Measurements from ENCODE around the gene POU3F1.

The POU3F1 gene

DNA sequence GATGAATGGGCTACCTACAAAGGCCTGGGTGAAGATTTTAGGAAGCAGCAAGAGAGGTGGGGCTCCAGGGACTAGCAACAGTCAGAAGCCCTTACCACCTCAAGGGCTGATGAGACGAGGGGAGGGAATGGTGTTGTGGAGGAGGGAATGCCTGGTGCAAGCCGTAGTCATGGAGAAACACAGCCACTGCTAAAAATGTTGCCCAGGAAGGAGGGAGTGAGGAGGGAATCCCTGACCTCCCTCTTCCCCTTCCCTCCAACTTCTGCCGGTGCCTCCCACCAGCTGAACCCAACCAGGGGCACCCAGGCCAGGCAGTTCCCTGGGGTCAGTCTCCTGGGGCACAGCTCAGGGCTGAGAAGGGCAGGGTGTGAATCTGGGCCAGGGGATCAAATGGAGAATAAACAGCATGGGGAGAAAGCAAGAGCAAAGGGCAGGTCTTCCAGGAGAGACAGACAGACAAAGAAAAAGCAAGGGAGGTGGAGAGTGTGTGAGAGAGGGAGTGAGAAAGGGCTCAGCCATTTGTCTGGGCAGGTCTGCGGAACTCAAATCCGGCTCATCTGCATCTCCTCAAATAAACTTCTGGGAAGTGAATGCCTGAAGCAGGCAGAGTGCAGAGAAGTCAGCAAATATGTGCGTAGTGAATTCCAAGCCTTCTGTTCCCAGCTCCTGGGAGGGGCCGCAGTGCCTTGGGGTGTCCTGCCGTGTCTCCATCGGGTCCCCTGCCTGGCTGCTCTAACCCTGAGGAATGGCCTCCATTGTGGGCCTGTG lies 27.1 kb upstream of the POU3F1 start:
- DNase-seq: no peak

DNA sequence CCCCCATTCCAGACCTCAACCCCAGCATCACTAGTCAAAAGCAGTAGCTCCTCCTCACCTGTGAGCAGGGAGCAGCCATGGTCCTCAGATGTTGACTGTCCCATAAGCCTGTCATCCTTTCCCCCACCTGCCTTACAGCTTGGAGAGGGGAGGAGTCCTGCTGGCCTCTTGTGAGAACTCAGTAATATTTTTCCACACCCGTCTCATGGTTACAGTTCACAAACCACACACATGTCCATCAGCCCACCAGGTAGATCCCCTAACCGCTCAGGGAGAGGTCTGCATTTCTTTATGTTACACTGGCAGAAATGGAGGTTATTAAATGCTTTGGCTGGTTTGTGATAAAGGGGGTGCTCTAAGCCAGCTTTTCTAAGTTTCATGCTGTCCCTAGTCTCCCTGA lies 26.3 kb upstream of the POU3F1 start:
- DNase-seq: no peak

DNA sequence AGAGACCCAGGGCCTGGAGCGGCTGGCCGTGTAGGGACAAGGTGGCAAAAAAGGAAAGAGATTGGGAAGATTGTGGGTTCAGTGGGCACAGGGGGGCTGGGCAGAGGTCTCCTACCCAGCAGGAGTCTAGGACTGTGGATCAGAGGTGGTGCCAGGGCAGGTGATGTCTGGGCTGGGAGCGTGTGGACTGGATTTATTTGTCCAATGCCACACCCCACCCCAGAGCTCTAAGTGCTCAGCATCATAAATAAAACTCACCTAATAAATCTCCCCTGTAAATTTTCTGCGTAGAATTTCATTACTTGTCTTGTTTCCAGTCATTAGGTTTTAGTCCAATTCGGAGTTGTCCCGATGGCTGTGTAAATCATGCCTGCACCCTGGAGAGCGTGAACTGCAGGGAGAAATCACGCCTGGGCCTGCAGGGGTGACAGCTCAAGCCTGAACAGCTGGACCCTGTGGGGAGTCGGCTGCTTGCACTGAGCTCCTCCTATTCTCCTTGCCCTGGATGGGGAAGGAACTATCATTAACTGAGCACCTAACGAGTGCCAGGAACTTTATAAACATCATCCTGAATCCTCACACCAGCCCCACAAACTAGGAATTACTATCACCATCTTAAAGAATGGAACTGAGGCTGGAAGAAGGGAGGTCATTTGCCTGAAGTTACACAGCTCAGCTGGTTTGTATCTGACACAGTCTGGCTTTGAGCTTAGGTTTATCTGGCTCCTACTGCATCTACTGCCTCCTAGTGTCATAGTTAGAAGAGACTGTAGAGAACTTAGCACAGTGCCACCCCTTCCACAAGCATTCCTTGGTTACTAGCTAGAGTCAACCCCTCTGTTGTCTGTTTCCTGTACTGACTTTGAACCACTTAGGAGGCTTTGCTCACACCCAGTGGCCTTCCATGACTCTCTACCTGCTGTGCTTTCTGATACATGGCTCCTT lies 25.0 kb upstream of the POU3F1 start:
- no peak for DNase-seq

DNA sequence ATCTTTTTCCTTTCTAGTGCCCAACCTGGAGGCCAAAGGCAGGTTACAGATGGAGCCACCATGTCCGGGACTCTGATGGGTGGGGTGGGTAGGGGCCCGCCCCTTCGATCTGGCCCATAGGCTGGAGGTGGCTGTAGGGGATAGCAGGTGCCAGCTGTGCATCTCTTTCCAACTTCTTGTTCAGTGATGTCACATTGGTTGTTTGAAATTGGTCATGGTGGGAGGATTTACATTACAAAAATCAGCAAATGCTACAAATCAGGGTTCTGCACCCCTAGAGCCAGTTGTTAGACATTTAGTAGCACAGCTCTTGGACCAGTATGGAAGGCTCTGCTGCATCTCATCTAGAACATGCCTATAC lies 22.4 kb upstream of the POU3F1 start:
- DNase-seq: no peak

DNA sequence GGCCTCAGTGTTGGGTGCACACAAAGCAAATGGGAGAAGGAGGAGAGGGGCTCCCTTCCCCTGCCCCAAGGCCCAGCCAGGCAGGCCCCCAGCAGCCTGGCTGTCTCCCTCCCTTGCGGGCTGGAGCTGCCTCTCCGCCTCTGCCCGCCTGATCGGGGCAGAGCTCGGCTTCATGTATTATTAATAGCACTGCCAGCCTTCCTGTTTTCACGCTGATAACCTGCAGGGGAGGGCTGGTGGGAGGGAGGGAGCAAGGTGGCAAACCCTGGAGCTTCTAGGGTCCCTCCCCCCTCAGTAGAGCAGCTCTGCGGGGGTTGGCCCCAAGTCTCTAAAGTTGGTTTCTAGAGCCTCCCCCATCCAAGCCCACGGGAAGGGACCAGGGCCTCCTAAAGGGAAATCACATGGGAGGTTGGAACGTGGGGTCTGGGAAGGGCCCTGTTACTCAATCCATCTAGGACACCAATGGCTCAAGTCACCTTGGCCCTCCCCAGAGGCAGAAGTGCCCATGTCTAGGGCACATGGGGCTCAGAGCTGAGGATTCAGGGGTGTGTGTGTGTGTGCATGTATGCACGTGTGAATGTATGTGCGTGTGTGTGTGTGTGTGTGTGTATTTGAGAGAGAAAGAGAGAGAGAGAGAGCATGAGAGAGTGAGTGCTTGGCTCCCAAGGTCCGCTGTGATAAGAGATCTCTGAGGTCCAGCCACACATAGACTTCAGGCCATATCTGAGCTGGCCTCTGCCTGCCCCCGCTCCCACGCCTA lies 21.8 kb upstream of the POU3F1 start:
- no peak for DNase-seq

DNA sequence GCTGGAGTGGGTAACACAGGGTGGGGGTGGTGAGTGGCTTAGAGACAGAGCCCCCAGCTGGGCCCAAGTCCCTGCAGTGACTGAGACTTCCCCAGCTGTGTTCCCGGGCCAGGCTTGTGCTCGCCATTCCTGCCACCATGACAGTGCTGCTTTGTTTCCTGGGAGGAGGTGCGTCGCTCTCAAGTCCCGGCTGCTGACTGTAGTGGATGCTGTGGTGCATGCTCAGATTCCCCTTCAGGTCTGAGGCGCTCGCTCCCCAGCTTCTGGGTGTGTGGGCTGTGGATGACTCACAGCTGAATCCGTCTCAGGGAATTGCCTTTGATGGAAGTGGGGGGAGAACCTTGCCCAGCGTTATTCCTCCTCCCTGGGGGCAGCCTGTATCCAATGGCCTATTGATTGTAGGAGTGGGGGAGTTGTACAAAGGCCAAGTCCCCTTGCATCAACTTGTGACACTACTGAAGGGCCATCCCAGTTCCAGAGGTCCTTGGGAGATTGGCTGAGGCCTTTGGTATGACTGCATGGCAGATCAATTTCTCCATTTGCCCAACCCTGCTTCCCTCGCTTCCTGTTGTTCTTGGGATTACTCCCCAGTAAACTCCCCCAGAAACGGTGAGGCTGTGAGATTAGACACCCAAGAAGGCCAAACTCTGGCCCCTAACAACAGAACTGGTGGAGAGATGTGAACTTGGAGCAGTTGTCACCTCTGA lies 17.8 kb upstream of the POU3F1 start:
- no peak for DNase-seq

GRCh38 chr1:38063616-38064015 lies 17.0 kb upstream of the POU3F1 start:
- no peak for DNase-seq

GRCh38 chr1:38062361-38063288 lies 16.0 kb upstream of the POU3F1 start:
- DNase-seq: peak; percentile 98

GRCh38 chr1:38061883-38062328 lies 15.3 kb upstream of the POU3F1 start:
- DNase-seq: no peak

GRCh38 chr1:38061290-38061689 lies 14.7 kb upstream of the POU3F1 start:
- no peak for DNase-seq

DNA sequence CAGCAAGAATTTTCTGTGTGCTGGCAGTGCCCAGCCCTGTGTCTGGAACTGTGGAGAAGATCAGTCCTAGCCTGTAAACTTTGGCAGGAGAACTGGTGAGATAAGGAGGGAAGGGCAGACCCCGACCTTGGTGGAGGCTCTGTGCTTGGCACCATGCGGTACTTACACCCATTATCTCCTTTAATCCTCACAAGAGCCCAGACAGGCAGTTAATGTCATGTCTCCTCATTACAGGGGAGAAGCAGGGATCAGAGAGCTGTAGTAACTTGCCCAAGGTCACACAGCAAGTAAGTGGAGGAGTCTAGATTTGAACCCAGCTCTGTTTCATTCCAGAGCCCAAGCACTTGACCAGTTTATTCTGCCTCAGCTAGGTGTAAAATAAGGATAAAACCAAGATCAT lies 13.9 kb upstream of the POU3F1 start:
- no peak for DNase-seq

DNA sequence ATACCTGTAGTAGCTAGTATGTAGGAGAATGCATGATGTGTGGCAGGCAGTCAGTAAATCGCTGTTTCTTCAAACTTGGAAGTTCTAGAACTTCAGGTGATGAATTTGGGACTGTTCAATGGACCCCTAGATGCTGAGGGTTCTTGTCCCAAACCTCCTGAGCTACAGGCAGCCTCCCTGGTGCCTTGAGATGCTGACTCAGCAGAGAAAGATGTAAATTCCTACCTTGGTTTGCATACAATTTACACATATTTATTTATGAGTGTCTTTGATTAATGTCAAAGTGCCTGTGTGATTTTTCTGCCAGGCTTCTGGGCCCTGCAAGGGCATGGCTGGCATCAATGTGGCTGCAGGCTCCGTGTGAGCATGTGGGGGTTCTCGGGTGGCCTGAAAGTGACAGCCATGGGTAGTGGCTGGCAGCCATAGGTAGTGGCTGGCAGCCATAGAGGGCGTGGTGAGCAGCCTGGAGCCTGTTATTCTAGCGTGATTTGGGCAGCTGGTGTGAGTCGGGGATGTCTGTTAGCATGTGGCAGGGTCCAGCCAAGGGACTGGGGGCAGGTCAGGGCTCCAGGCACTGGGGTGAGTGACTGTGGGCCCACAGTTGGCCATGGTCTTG lies 13.2 kb upstream of the POU3F1 start:
- DNase-seq: no peak

- DNase-seq: no peak
These were observed 9.4 kb upstream of the POU3F1 start for GRCh38 chr1:38055965-38056364.

- no peak for DNase-seq
These were observed 8.8 kb upstream of the POU3F1 start for GRCh38 chr1:38055398-38055797.

DNA sequence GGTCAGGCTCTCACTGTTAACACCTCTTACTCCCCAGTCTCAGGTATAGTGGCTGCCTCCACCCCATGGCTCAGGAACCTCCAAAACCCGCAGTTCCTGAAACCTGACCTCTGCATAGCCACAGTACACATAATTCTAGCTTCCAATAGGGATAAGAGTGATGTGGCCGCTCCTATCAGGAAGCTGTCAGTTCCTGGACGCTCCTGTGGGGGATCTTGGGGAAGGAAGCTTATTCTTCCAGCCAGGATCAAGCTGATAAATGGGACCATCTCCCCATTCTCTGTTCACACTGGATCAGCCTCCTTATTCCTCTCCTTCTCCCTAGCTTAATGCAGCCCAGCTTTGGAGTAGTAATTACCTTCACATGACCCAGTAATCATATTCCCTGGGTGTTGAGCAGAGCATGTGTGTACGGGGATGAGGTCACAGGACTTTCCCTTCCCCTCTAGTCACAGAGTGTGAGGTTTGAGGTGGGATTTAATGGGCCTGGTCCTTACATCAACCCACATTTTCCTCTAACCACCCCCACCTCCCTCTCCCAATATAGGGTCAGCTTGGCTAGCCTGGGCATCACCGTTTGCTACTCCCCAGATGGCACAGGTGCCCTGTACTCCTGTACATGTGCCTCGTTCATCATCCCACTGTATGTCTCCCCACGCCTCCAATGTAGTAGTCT lies 7.0 kb upstream of the POU3F1 start:
- DNase-seq: no peak

- no peak for DNase-seq
These were observed 6.3 kb upstream of the POU3F1 start for GRCh38 chr1:38052750-38053415.

- no peak for DNase-seq
These were observed 4.5 kb upstream of the POU3F1 start for GRCh38 chr1:38051079-38051543.

DNA sequence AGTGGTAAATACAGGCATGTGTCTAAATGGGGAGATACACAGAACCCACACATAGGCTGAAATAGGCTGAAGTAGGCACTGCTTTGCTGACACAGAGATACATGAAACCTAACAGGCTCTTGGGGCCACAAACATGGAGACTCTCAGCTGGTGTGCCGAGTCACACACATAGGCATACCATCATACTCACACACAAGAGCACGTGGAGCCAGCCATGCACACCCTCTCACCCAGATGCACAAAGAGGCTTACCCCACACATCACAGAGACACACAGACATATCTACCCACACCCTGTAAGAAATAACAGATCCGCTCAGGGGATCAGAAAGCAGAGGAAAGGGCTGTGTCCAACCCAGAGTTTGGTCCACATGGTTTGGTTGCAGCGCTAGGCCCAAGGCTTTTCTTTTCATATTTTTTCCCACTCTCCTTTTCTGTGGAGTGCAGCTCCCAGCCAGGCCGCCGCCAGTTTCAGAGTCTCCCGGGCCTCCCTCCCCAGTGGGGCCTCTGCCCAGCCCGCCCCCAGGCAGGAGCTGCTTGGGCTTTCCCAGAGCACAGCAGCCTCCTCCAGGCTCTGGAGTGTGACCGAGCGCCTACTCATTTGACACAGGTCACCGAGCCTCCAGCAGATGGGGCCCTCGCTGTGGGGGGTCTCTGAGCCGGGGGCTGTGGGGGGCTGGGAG lies 3.9 kb upstream of the POU3F1 start:
- no peak for DNase-seq

GRCh38 chr1:38047603-38048141 lies 1.1 kb upstream of the POU3F1 start:
- no peak for DNase-seq

Measured in NCI-H1105 (cell line).